ENCODE results near the gene BMP10.

The BMP10 gene

DNA sequence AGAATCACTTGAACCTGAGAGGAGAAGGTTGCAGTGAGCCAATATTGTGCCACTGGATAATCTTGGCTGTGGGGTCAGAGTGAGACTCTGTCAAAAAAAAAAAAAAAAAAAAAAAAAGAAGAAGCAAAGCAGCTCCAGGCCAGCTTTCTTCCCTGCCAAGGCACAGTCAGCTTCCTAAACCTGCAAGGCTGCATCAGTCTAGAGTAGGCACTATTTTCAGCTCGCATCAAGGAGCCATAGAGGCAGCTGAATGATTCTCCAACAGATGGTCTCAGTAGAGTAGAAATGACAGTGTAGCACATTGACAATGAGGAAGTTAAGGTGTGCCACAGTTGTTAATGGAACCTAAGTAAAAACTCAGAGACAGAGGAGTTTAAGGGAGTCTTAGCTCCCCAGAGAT lies 35.6 kb downstream of the BMP10 start:
- TF ChIP-seq, protein P1, sequence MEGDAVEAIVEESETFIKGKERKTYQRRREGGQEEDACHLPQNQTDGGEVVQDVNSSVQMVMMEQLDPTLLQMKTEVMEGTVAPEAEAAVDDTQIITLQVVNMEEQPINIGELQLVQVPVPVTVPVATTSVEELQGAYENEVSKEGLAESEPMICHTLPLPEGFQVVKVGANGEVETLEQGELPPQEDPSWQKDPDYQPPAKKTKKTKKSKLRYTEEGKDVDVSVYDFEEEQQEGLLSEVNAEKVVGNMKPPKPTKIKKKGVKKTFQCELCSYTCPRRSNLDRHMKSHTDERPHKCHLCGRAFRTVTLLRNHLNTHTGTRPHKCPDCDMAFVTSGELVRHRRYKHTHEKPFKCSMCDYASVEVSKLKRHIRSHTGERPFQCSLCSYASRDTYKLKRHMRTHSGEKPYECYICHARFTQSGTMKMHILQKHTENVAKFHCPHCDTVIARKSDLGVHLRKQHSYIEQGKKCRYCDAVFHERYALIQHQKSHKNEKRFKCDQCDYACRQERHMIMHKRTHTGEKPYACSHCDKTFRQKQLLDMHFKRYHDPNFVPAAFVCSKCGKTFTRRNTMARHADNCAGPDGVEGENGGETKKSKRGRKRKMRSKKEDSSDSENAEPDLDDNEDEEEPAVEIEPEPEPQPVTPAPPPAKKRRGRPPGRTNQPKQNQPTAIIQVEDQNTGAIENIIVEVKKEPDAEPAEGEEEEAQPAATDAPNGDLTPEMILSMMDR (IDR thresholded peaks at IDR 0.05; ENCODE audit: insufficient read depth, low read depth, low read length, missing control alignments): no peak
- H3K4me3 ChIP-seq (ENCODE audit: low read length): no peak overlapping the region
- no peak for DNase-seq (ENCODE audit: low read depth)

DNA sequence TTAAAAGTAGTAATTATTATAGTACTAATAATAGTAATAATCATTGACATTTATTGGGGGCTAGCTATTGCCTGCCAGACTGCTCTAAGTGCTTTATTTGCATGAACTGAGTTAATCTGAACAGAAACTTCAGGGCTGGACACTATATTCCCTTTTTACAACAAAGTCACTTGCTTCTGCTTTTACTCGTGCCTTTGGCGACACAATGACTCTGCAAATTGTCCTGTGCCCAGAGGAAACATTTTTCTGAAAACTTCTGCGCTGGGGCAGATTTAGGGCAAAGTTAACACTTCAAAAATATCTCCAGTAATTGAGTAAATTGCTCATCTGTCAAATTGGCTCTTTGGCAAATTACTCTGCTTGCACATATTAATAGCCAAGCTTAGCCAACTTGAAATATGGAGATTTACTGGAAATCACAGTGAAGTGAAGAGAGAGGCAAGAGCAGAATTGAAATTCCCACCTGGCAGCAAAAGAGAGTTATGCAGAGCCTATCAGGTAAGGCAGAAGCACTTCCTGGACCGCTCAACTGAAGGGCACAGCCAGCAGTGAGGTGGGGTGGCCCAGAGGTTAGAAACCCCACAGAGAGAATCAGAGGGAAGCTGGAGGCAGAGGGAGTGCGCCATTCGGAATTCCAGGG lies 36.3 kb downstream of the BMP10 start:
- no peak overlapping the region for H3K4me3 ChIP-seq (ENCODE audit: low read length)
- TF ChIP-seq, protein P1 (IDR thresholded peaks at IDR 0.05; ENCODE audit: insufficient read depth, low read depth, low read length, missing control alignments): no peak
- no peak for DNase-seq (ENCODE audit: low read depth)

DNA sequence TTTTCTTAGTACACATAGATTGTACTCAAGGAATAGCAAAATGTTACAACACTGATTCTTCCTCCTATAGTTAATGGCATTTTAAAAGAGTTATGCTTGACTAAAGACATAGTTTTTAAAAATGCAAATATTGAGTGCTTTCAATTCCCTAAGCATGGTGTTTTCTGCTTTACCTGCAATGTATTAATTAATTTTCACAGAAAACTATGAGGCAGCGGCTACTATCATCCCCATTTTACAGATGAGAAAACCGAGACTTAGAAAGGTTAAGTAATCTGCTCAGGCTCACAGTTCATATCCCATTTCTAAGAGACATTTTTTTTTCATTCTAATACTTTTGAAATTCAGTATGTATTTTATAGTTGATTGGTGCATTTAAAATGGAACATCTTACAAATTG lies 38.0 kb downstream of the BMP10 start:
- DNase-seq (ENCODE audit: low read depth): no peak
- H3K4me3 ChIP-seq (ENCODE audit: low read length): no peak overlapping the region
- TF ChIP-seq, protein P1 (IDR thresholded peaks at IDR 0.05; ENCODE audit: insufficient read depth, low read depth, low read length, missing control alignments): no peak

DNA sequence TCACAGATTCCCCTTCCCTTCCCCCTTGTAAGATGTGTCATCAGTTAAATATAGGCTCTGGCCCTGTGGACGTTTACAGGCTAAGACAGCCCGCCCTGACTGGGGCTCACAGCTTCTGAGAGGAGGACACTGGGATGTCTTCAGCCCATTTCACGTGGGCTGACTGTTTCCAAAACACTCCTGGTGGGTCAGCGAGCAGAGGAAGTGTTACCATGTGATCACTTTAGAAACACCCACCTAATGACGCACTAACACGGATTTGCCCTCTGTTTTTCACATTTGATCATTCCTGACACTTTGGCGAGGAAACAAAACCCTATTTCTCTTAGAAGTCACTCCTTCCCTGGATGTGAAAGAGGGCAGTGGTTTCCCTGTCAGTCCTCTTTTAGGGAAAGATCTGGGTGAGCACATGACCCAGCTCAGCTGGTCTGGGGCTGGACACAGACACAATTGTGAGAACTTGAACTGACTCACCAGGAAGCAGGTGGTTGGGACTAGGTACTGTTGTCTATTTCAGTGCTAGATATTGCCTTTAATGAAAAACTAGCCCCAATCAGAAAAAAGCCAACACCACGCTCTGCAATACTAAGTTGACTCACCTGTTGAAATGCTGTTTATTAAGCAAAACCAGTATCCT lies 38.8 kb downstream of the BMP10 start:
- H3K4me3 ChIP-seq (ENCODE audit: low read length): no peak overlapping the region
- DNase-seq (ENCODE audit: low read depth): peak; percentile 65
- TF ChIP-seq, protein P1 (IDR thresholded peaks at IDR 0.05; ENCODE audit: insufficient read depth, low read depth, low read length, missing control alignments): no peak

DNA sequence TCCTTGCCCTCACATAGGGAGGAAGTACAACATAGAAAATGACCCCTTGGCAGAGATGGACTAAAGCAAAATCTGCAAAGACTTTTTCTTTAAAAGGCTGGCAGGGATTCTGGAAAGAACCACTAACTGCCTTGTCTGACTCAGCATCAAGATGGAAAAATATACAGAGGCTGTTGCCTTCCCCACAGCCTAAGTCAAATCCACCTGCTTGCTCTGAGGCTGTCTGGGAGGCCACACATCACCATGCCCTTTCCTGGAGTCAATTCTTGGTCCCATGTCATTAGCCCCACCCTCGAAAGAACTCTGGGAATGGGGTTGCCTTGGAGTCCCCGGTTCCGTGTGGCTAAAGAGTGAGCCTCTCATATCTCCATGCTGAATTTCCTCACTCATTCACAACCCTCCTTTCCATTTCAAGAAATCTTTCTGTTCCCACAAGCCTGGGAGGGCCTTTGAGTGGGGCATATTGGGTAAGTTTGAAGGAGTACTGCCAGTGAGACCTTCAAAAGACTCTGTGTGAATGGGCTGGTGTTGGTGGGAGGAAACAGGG lies 39.4 kb downstream of the BMP10 start:
- TF ChIP-seq, protein P1 (IDR thresholded peaks at IDR 0.05; ENCODE audit: insufficient read depth, low read depth, low read length, missing control alignments): no peak
- no peak for DNase-seq (ENCODE audit: low read depth)
- H3K4me3 ChIP-seq (ENCODE audit: low read length): no peak overlapping the region

DNA sequence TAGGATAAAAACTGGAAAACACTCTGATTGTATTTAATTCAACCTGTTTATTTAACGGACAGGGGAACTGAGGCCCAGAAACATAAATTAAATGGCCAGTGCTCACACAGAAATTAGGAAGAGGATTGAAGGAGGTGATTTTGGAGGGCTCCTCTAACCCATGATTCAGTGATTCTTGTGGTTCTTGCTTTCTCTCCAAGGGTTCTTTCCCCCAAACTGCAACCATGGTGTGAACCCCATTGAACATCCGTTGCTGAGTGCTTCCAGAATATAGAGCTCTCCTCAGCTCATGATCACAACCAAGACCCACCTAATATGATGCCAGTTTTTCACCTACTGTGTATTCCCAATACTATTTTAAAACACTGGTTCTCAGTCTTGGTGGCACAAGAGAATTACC lies 41.4 kb downstream of the BMP10 start:
- H3K4me3 ChIP-seq (ENCODE audit: low read length): no peak overlapping the region
- no peak for DNase-seq (ENCODE audit: low read depth)
- TF ChIP-seq, protein P1 (IDR thresholded peaks at IDR 0.05; ENCODE audit: insufficient read depth, low read depth, low read length, missing control alignments): no peak

All from epithelial cell of esophagus (primary cell).